Fibroblast of lung (primary cell): ENCODE results near the gene TNPO3.

Experiments
- EZH2 ChIP-seq: IDR thresholded peaks from 2 replicates; pipeline ENCODE4 v1.5.1; 2012; ENCODE audit warnings: low read length, control low read depth, mild to moderate bottlenecking; ENCODE audit errors: missing control alignments
- TF ChIP-seq, protein P1 (sequence below), 2 donors: IDR thresholded peaks in 1 of 2; conservative IDR thresholded peaks in 1 of 2; 1 replicate in 1 of 2; 2 replicates in 1 of 2; pipeline ENCODE4 v1.5.1; 2011 to 2012; ENCODE audit warnings: low read length in 2 of 2, control low read depth in 1 of 2, inconsistent platforms in 1 of 2, low read depth in 1 of 2, mild to moderate bottlenecking in 1 of 2

DNA sequence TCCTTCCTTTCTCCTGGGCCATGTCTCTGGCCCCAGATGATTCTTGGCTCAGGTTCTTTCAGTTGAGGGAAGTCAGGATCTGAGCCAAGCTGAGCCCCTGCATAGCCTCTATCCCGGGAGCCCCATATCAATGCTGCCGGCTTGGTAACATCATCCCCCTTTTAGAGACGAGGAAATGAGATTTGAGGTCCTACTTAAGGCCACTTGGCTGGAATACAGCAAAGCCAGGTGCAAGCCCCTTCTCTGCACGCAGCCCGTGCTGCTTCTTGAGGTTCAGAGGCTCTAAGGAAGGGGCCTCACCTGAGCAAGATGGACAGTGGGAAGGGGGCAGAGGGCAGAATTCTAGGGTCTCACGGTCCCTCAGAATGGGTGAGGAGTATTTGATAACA is 119.6 kb downstream of the TNPO3 start:
- TF ChIP-seq, protein P1, sequence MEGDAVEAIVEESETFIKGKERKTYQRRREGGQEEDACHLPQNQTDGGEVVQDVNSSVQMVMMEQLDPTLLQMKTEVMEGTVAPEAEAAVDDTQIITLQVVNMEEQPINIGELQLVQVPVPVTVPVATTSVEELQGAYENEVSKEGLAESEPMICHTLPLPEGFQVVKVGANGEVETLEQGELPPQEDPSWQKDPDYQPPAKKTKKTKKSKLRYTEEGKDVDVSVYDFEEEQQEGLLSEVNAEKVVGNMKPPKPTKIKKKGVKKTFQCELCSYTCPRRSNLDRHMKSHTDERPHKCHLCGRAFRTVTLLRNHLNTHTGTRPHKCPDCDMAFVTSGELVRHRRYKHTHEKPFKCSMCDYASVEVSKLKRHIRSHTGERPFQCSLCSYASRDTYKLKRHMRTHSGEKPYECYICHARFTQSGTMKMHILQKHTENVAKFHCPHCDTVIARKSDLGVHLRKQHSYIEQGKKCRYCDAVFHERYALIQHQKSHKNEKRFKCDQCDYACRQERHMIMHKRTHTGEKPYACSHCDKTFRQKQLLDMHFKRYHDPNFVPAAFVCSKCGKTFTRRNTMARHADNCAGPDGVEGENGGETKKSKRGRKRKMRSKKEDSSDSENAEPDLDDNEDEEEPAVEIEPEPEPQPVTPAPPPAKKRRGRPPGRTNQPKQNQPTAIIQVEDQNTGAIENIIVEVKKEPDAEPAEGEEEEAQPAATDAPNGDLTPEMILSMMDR (conservative IDR thresholded peaks at IDR 0.05 in 1 of 2, IDR thresholded peaks at IDR 0.05 in 1 of 2; ENCODE audit: low read depth in 1 of 2, low read length in 2 of 2): no peak
- no peak for TF ChIP-seq EZH2
